ENCODE measurements around the gene HOXB4. TPM values are rescaled to one million over a fixed set of nuclear protein-coding genes. Genes with fewer than 3 reads are reported as not detected.
"Not testable (repeated sequence)": the region's sequence is repeated elsewhere in the genome, so short reads cannot be mapped to it uniquely, and the experiment has no call there.

HOXB4 gene
- total and polyA plus RNA-seq, 10 of the 15 experiments (the other 5 are each of a cell fraction or from before 2014, with no cell fraction given) = 0.35 to 5.8 (median 3.0) TPM

DNA sequence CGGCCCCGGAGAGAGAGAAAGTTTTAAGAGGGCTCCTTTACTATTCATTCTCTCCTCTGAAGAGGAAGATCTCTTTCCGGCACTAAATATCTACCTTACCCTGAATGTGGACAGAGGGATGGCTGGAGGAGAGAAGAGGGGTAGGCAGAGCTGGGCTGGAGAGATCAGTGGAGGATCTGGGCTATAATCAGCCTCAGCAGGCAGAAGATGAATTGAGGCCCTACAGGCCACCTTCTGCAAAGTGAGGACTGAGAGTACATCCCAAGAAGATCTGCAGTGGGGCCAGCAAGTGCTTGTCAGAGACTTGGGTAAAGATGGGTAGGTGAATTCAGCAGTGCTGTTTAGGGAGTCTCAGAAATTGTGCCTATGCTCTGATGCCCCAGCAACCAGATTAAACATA is 40.8 kb downstream of the HOXB4 start:
- Histone ChIP-seq H3K9ac (ENCODE audit: control insufficient read depth, insufficient read depth, low read length) (no peak overlapping the region), H4K20me1 (ENCODE audit: control insufficient read depth, insufficient read depth) (no peaks in the 10 kb centered on the region), H3K79me2 (ENCODE audit: control insufficient read depth, insufficient read depth, low read length) (peaks cover 7% of the 10 kb centered on the region), H3K4me2 (ENCODE audit: control insufficient read depth, insufficient read depth) (no peak overlapping the region), H2AFZ (ENCODE audit: control insufficient read depth, low read depth, low read length) (no peak overlapping the region), H3K36me3 (ENCODE audit: control insufficient read depth in 2 of 2, insufficient read depth in 2 of 2, low read length in 1 of 2) (no peaks in the 10 kb centered on the region), H3K9me3 (replicated peaks; ENCODE audit: control insufficient read depth, insufficient read depth, low read length) (no peaks in the 10 kb centered on the region), H3K27ac (ENCODE audit: control insufficient read depth, insufficient read depth) (no peak overlapping the region), H3K27me3 (replicated peaks in 1 of 2; ENCODE audit: control insufficient read depth in 2 of 2, insufficient read depth in 2 of 2, low read length in 1 of 2) (peaks cover 0 to 2% of the 10 kb centered on the region in 2 experiments; a peak in 1 of 4 replicates), H3K4me3 (no peak overlapping the region), H3K4me1 (ENCODE audit: control insufficient read depth, insufficient read depth, low read length) (no peaks in the 10 kb centered on the region)
- RAD21 ChIA-PET (ENCODE audit: unreplicated experiment) = no interaction called here
- CTCF ChIA-PET = no interaction called here
- no peak for DNase-seq (ENCODE audit: low read depth, low spot score)
- TF ChIP-seq POU2F2 (IDR thresholded peaks at IDR 0.05; ENCODE audit: borderline replicate concordance, low read depth, low read length) (no peak), ZNF207 (IDR thresholded peaks at IDR 0.05; ENCODE audit: borderline replicate concordance) (no peak), HCFC1 (IDR thresholded peaks at IDR 0.05; ENCODE audit: low read length) (no peak), FOXK2 (IDR thresholded peaks at IDR 0.05) (no peak), TCF7 (IDR thresholded peaks at IDR 0.05; ENCODE audit: borderline replicate concordance) (no peak), SMC3 (IDR thresholded peaks at IDR 0.05; ENCODE audit: borderline replicate concordance, low read length) (no peak), SMARCA5 (IDR thresholded peaks at IDR 0.05) (no peak), CEBPB (IDR thresholded peaks at IDR 0.05; ENCODE audit: borderline replicate concordance in 1 of 2, low read depth in 2 of 2, low read length in 2 of 2) (no peak), GABPA (IDR thresholded peaks at IDR 0.05; ENCODE audit: low read depth) (no peak), EED (IDR thresholded peaks at IDR 0.05; ENCODE audit: low read depth) (no peak), CHD2 (IDR thresholded peaks at IDR 0.05; ENCODE audit: borderline replicate concordance, low read depth, low read length) (no peak), SREBF2 (IDR thresholded peaks at IDR 0.05; ENCODE audit: low read length) (no peak), SIN3A (IDR thresholded peaks at IDR 0.05; ENCODE audit: low read depth, low read length) (no peak)
- TF ChIP-seq, protein P1, sequence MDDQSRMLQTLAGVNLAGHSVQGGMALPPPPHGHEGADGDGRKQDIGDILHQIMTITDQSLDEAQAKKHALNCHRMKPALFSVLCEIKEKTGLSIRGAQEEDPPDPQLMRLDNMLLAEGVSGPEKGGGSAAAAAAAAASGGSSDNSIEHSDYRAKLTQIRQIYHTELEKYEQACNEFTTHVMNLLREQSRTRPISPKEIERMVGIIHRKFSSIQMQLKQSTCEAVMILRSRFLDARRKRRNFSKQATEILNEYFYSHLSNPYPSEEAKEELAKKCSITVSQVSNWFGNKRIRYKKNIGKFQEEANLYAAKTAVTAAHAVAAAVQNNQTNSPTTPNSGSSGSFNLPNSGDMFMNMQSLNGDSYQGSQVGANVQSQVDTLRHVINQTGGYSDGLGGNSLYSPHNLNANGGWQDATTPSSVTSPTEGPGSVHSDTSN (IDR thresholded peaks at IDR 0.05; ENCODE audit: insufficient replicate concordance, low read depth, low read length) = no peak
- TF ChIP-seq, protein P2, sequence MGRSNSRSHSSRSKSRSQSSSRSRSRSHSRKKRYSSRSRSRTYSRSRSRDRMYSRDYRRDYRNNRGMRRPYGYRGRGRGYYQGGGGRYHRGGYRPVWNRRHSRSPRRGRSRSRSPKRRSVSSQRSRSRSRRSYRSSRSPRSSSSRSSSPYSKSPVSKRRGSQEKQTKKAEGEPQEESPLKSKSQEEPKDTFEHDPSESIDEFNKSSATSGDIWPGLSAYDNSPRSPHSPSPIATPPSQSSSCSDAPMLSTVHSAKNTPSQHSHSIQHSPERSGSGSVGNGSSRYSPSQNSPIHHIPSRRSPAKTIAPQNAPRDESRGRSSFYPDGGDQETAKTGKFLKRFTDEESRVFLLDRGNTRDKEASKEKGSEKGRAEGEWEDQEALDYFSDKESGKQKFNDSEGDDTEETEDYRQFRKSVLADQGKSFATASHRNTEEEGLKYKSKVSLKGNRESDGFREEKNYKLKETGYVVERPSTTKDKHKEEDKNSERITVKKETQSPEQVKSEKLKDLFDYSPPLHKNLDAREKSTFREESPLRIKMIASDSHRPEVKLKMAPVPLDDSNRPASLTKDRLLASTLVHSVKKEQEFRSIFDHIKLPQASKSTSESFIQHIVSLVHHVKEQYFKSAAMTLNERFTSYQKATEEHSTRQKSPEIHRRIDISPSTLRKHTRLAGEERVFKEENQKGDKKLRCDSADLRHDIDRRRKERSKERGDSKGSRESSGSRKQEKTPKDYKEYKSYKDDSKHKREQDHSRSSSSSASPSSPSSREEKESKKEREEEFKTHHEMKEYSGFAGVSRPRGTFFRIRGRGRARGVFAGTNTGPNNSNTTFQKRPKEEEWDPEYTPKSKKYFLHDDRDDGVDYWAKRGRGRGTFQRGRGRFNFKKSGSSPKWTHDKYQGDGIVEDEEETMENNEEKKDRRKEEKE (IDR thresholded peaks at IDR 0.05) = no peak
- POLR2A ChIA-PET = interaction anchor here (0.6 kb wide), 1 partner anchor 1220 kb away, joined by 3 read pairs; no protein-coding TSS in a partner anchor
- SMC1A ChIA-PET (ENCODE audit: uncharacterized antibody, unreplicated experiment) = interaction anchor here (0.7 kb wide), 1 partner anchor 187 kb away, joined by 3 read pairs; no protein-coding TSS in a partner anchor
- no peak for ATAC-seq
- 56% methylated on average over 3 of the region's 3 CpGs for WGBS (ENCODE audit: insufficient coverage, insufficient replicate concordance, low lambda C conversion rate, missing lambda C conversion rate)
- in situ Hi-C loops (cut with MboI) (no loop called here), intact Hi-C loops (cut with micrococcal nuclease; ENCODE audit: unreplicated experiment) (no loop called here)
- no TSS peak for BruUV-seq (replicated peaks)
- no peak for FAIRE-seq

DNA sequence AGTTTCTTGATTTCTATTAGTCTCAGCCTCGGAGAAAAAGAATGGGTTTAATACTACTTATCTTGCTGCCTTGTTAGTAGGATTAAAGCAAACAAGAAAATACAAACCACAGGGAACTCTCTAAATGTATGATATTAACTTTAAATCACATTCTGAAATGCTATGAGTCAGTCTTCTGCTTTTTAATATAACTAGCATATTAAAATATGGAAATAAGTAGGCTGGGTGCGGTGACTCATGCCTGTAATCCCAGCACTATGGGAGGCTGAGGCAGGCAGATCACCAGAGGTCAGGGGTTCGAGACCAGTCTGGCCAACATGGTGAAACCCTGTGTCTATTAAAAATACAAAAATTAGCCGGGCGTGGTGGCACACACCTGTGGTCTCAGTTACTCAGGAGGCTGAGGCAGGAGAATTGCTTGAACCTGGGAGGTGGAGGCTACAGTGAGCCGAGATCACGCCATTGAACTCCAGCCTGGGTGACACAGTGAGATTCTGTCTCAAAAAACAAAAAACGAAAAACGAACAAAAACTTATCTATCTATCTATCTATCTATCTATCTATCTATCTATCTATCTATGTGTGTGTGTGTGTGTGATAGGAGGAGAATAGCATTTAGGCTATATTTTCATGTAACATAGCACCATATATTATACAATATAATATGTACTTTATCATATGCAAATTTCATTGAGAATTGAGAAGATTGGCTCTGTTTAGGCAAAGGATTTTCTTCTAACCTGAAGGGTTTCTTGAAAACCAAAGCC is 42.2 kb downstream of the HOXB4 start:
- H3K27ac ChIP-seq (ENCODE audit: control insufficient read depth, insufficient read depth); H4K20me1 ChIP-seq (ENCODE audit: control insufficient read depth, insufficient read depth); FAIRE-seq; DNase-seq (ENCODE audit: low read depth, low spot score); H3K4me3 ChIP-seq; ATAC-seq; H3K9me3 ChIP-seq (replicated peaks; ENCODE audit: control insufficient read depth, insufficient read depth, low read length); H3K36me3 ChIP-seq (ENCODE audit: control insufficient read depth in 2 of 2, insufficient read depth in 2 of 2, low read length in 1 of 2); CTCF ChIA-PET; intact Hi-C loops (cut with micrococcal nuclease; ENCODE audit: unreplicated experiment); BruUV-seq (replicated peaks); H2AFZ ChIP-seq (ENCODE audit: control insufficient read depth, low read depth, low read length); H3K4me2 ChIP-seq (ENCODE audit: control insufficient read depth, insufficient read depth); H3K9ac ChIP-seq (ENCODE audit: control insufficient read depth, insufficient read depth, low read length); H3K4me1 ChIP-seq (ENCODE audit: control insufficient read depth, insufficient read depth, low read length); RAD21 ChIA-PET (ENCODE audit: unreplicated experiment); H3K79me2 ChIP-seq (ENCODE audit: control insufficient read depth, insufficient read depth, low read length); H3K27me3 ChIP-seq (replicated peaks in 1 of 2; ENCODE audit: control insufficient read depth in 2 of 2, insufficient read depth in 2 of 2, low read length in 1 of 2); in situ Hi-C loops (cut with MboI): not testable (repeated sequence)
- ChIA-PET POLR2A (interaction anchor here (0.7 kb wide), 1 partner anchor 36 kb away, joined by 5 read pairs; no protein-coding TSS in a partner anchor), SMC1A (ENCODE audit: uncharacterized antibody, unreplicated experiment) (interaction anchor here (0.6 kb wide), 1 partner anchor 195 kb away, joined by 3 read pairs; no protein-coding TSS in a partner anchor)
- WGBS (ENCODE audit: insufficient coverage, insufficient replicate concordance, low lambda C conversion rate, missing lambda C conversion rate) = 63% methylated on average over 9 of the region's 9 CpGs

Measured in GM12878 (cell line).